GM12878 (cell line): ENCODE results near the gene ESPNL. TPM values are rescaled to one million over a fixed set of nuclear protein-coding genes. Genes with fewer than 3 reads are reported as not detected.

Source experiments
- ATAC-seq: fragments of 200-7000 bp; cut with Tn5 transposase; 3 replicates; pipeline ENCODE4 v1.9.1; 2020; ENCODE audit warnings: mild to moderate bottlenecking, moderate library complexity
- BruUV-seq: library from RNA; stranded (reverse); fragments of 400-500 nt; replicated peaks from 2 replicates; lab custom pipeline; 2021; lab: Mats Ljungman, UMichigan
- CTCF ChIA-PET: fragments of 300-600 bp; sonication (Branson Sonifier 250); formaldehyde crosslinking; extraction: SDS; loops from one replicate; lab custom pipeline; 2021; ENCODE audit warnings: inconsistent platforms; lab: Yijun Ruan, JAX
- POLR2A ChIA-PET: fragments of 350-600 bp; formaldehyde crosslinking; extraction: SDS; loops from one replicate; lab custom pipeline; 2021; ENCODE audit warnings: inconsistent platforms; lab: Charles Lee
- RAD21 ChIA-PET: fragments of 300-600 bp; sonication (Branson Sonifier 250); formaldehyde crosslinking; loops from one replicate; lab custom pipeline; 2023; ENCODE audit warnings: antibody characterized with exemption; ENCODE audit not compliant: unreplicated experiment; lab: Charles Lee
- SMC1A ChIA-PET: fragments of 300-600 bp; sonication (Branson Sonifier 250); formaldehyde crosslinking; loops from one replicate; lab custom pipeline; 2023; ENCODE audit not compliant: unreplicated experiment, uncharacterized antibody; lab: Charles Lee
- DNase-seq: peaks from one replicate; pipeline ENCODE4 v3.0.0-alpha.2; 2011; ENCODE audit warnings: low read depth, low spot score
- FAIRE-seq: peaks from 3 replicates; lab custom pipeline; 2011; peaks lifted over from hg19 to GRCh38; lab: Jason Lieb, UNC
- H2AFZ ChIP-seq: 2 replicates; pipeline ENCODE4 v1.6.0; 2011; ENCODE audit warnings: low read depth, low read length, control low read depth; ENCODE audit not compliant: control insufficient read depth
- H3K27ac ChIP-seq: 2 replicates; pipeline ENCODE4 v1.5.1; 2011; ENCODE audit warnings: control low read depth; ENCODE audit not compliant: control insufficient read depth, insufficient read depth
- H3K27me3 ChIP-seq, 2 experiments: replicated peaks in 1 of 2; 2 replicates each; pipeline versions ENCODE4 v1.6.0 to v1.6.1; 2011; ENCODE audit warnings: low read length in 1 of 2; ENCODE audit not compliant: control insufficient read depth in 2 of 2, insufficient read depth in 2 of 2
- H3K36me3 ChIP-seq, 2 experiments: 2 replicates each; pipeline ENCODE4 v1.5.1; 2011; ENCODE audit warnings: low read length in 1 of 2; ENCODE audit not compliant: control insufficient read depth in 2 of 2, insufficient read depth in 2 of 2
- H3K4me1 ChIP-seq: 2 replicates; pipeline ENCODE4 v1.6.1; 2011; ENCODE audit warnings: mild to moderate bottlenecking, low read length, moderate library complexity, mixed read lengths; ENCODE audit not compliant: control insufficient read depth, insufficient read depth
- H3K4me2 ChIP-seq: 2 replicates; pipeline ENCODE4 v1.6.0; 2011; ENCODE audit warnings: control low read depth; ENCODE audit not compliant: control insufficient read depth, insufficient read depth
- H3K4me3 ChIP-seq: fragments of 200-600 bp; sonication (generic); 2 replicates; pipeline ENCODE4 v1.5.1; 2016
- H3K79me2 ChIP-seq: 2 replicates; pipeline ENCODE4 v1.6.0; 2011; ENCODE audit warnings: low read length; ENCODE audit not compliant: control insufficient read depth, insufficient read depth
- H3K9ac ChIP-seq: 2 replicates; pipeline ENCODE4 v1.8.0; 2011; ENCODE audit warnings: low read length, control low read depth, mixed read lengths; ENCODE audit not compliant: control insufficient read depth, insufficient read depth
- H3K9me3 ChIP-seq: replicated peaks from 3 replicates; pipeline ENCODE4 v1.5.1; 2011; ENCODE audit warnings: mild to moderate bottlenecking, low read length; ENCODE audit not compliant: control insufficient read depth, insufficient read depth
- H4K20me1 ChIP-seq: 2 replicates; pipeline ENCODE4 v1.6.0; 2011; ENCODE audit not compliant: control insufficient read depth, insufficient read depth
- ELK1 ChIP-seq: IDR thresholded peaks from 2 replicates; pipeline ENCODE4 v1.6.1; 2012; ENCODE audit warnings: low read depth, low read length, improper control_type of control experiment
- EZH2 ChIP-seq: IDR thresholded peaks from 2 replicates; pipeline ENCODE4 v1.6.1; 2012; ENCODE audit warnings: low read depth, mild to moderate bottlenecking, control low read depth, inconsistent platforms, low read length, borderline replicate concordance; ENCODE audit not compliant: control insufficient read depth
- FOXK2 ChIP-seq: fragments of 450-650 bp; IDR thresholded peaks from 2 replicates; pipeline ENCODE4 v1.6.1; 2017; ENCODE audit warnings: mild to moderate bottlenecking, moderate library complexity
- FOXM1 ChIP-seq: IDR thresholded peaks from 2 replicates; pipeline ENCODE4 v1.6.1; 2012; ENCODE audit warnings: low read depth, mild to moderate bottlenecking, inconsistent platforms, low read length, moderate library complexity
- KDM1A ChIP-seq: fragments of 200-600 bp; sonication (generic); IDR thresholded peaks from 2 replicates; pipeline ENCODE4 v1.6.1; 2016; ENCODE audit warnings: borderline replicate concordance
- PML ChIP-seq: IDR thresholded peaks from 2 replicates; pipeline ENCODE4 v1.6.1; 2012; ENCODE audit warnings: low read length, inconsistent platforms
- RBBP5 ChIP-seq: fragments of 200-600 bp; sonication (generic); conservative IDR thresholded peaks from 2 replicates; pipeline ENCODE4 v1.6.1; 2016
- RCOR1 ChIP-seq: conservative IDR thresholded peaks from 2 replicates; pipeline ENCODE4 v1.6.1; 2012; ENCODE audit warnings: low read depth, low read length, improper control_type of control experiment
- WGBS: methylation state at CpG from one replicate; pipeline ENCODE4 v1.1.6; 2016; ENCODE audit warnings: low lambda C conversion rate; ENCODE audit not compliant: insufficient replicate concordance, insufficient coverage; ENCODE audit errors: missing lambda C conversion rate; 5-methylcytosine and 5-hydroxymethylcytosine counted together
- in situ Hi-C: fragments of 300-500 bp; cut with MboI; formaldehyde crosslinking; loops from 9 replicates; pipeline ENCODE4 v1.14.3; 2018; ENCODE audit warnings: mixed read lengths
- intact Hi-C: fragments of 100-400 bp; cut with micrococcal nuclease; formaldehyde crosslinking; loops from one replicate; pipeline ENCODE4 v1.14.2; 2022; ENCODE audit not compliant: unreplicated experiment
- polyA plus RNA-seq, 11 experiments: library from polyadenylated mRNA; depleted of rRNA in 4 of 11; unstranded in 6 of 11; stranded (reverse) in 5 of 11; fragments of >200 nt; fragmentation: Nextera tagmentation in 4 of 11; fragmentation: Illumina TruSeq in 1 of 11; extraction: Ambion mirVana in 4 of 11; extraction: Trizol in 1 of 11; gene quantifications; 1 replicate in 1 of 11; 2 replicates in 10 of 11; pipeline versions ENCODE4 v1.2.1 to v1.2.3, GENCODE V29; 2011 to 2016; ENCODE audit warnings: inconsistent platforms in 2 of 11, missing spikeins in 2 of 11, low read depth in 1 of 11
- total RNA-seq, 4 experiments: library from RNA; depleted of rRNA in 3 of 4; stranded (reverse); fragments of >200 nt in 3 of 4; fragmentation: Illumina TruSeq in 1 of 4; extraction: Trizol in 1 of 4; gene quantifications; 2 replicates each; pipeline versions ENCODE4 v1.2.1 to v1.2.3, GENCODE V29; 2013 to 2021

The ESPNL gene
- total and polyA plus RNA-seq, 10 of the 15 experiments (the other 5 are each of a cell fraction or from before 2014, with no cell fraction given), result 0.05 to 0.94 (median 0.36) TPM; not detected in 3

- Histone ChIP-seq H3K79me2 (no peaks in the 10 kb centered on the region), H3K4me2 (no peak overlapping the region), H3K36me3 (no peaks in the 10 kb centered on the region), H3K27ac (no peak overlapping the region), H3K27me3 (no peaks in the 10 kb centered on the region), H2AFZ (no peak overlapping the region), H3K9ac (no peak overlapping the region), H3K4me1 (no peaks in the 10 kb centered on the region), H3K4me3 (no peak overlapping the region), H3K9me3 (no peaks in the 10 kb centered on the region), H4K20me1 (no peaks in the 10 kb centered on the region)
- BruUV-seq, result no TSS peak
- RAD21 ChIA-PET, result no interaction called here
- POLR2A ChIA-PET, result no interaction called here
- intact Hi-C loops, result no loop called here
- FAIRE-seq (no peak), ATAC-seq (no peak), DNase-seq (no peak)
- in situ Hi-C loops, result no loop called here
- TF ChIP-seq RBBP5 (no peak), KDM1A (no peak), PML (no peak), RCOR1 (no peak), FOXM1 (no peak), ELK1 (no peak), EZH2 (no peak), FOXK2 (no peak)
- CTCF ChIA-PET, result no interaction called here
- 52% methylated on average over 13 of the region's 13 CpGs for WGBS
- SMC1A ChIA-PET, result no interaction called here
These were observed 51.1 kb downstream of the ESPNL start for GRCh38 chr2:238151205-238151604.
